Body of pancreas (tissue), 4 donors: ENCODE results near the gene PBX3.

Experiments
- POLR2A ChIP-seq, 3 donors: fragments of 450-650 bp; IDR thresholded peaks; one replicate each; pipeline ENCODE4 v1.6.1; 2016; ENCODE audit warnings: antibody characterized with exemption in 3 of 3, mild to moderate bottlenecking in 2 of 3
- TF ChIP-seq, protein P1 (sequence below), 7 experiments: fragments of 450-650 bp in 4 of 7; fragments of 200-600 bp in 3 of 7; sonication (generic) in 3 of 7; IDR thresholded peaks; one replicate each; pipeline ENCODE4 v1.5.1; 2016 to 2019; ENCODE audit warnings: antibody characterized with exemption in 7 of 7

DNA sequence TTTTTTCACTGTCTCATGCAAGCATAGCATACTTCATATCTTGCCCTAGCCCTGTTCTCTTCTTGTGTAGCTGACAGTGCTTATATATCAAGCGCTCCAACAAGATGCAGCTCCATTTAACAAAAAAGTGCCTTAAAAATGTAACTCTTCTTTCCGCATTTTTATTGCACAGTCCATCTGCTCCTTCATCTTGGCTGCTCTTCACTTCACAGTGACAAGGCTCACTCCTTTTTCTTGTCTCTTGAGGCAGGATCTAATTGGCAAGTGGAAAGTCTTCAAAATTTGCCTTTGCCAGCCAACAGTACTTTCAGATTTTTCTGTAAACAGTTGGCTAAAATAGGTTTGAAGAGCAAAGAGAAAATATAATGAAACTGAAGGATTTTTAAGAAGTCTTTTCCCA is 161.8 kb downstream of the PBX3 start:
- TF ChIP-seq, protein P1, sequence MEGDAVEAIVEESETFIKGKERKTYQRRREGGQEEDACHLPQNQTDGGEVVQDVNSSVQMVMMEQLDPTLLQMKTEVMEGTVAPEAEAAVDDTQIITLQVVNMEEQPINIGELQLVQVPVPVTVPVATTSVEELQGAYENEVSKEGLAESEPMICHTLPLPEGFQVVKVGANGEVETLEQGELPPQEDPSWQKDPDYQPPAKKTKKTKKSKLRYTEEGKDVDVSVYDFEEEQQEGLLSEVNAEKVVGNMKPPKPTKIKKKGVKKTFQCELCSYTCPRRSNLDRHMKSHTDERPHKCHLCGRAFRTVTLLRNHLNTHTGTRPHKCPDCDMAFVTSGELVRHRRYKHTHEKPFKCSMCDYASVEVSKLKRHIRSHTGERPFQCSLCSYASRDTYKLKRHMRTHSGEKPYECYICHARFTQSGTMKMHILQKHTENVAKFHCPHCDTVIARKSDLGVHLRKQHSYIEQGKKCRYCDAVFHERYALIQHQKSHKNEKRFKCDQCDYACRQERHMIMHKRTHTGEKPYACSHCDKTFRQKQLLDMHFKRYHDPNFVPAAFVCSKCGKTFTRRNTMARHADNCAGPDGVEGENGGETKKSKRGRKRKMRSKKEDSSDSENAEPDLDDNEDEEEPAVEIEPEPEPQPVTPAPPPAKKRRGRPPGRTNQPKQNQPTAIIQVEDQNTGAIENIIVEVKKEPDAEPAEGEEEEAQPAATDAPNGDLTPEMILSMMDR (IDR thresholded peaks at IDR 0.05) = no peak
- no peak for TF ChIP-seq POLR2A (IDR thresholded peaks at IDR 0.05)
